Measurements from ENCODE around the gene P2RX1.

GRCh38 chr17:3949418-3949817, 33.2 kb upstream of the P2RX1 start:
- TF ChIP-seq CTCF (IDR thresholded peaks at IDR 0.05) = no peak
- TF ChIP-seq POLR2A (IDR thresholded peaks at IDR 0.05) = no peak

Measured in uterus (tissue), 2 donors.